GM12874 (cell line): ENCODE data around the gene PLCE1.

ENCODE experiments used
- TF ChIP-seq, protein P1 (sequence below): IDR thresholded peaks from 2 replicates; pipeline ENCODE4 v1.5.1; 2011; ENCODE audit warnings: low read depth, mild to moderate bottlenecking, control low read depth, low read length, moderate library complexity; ENCODE audit not compliant: insufficient read depth

The PLCE1 gene

GRCh38 chr10:94012834-94013233, 19.1 kb downstream of the PLCE1 start:
- TF ChIP-seq, protein P1, sequence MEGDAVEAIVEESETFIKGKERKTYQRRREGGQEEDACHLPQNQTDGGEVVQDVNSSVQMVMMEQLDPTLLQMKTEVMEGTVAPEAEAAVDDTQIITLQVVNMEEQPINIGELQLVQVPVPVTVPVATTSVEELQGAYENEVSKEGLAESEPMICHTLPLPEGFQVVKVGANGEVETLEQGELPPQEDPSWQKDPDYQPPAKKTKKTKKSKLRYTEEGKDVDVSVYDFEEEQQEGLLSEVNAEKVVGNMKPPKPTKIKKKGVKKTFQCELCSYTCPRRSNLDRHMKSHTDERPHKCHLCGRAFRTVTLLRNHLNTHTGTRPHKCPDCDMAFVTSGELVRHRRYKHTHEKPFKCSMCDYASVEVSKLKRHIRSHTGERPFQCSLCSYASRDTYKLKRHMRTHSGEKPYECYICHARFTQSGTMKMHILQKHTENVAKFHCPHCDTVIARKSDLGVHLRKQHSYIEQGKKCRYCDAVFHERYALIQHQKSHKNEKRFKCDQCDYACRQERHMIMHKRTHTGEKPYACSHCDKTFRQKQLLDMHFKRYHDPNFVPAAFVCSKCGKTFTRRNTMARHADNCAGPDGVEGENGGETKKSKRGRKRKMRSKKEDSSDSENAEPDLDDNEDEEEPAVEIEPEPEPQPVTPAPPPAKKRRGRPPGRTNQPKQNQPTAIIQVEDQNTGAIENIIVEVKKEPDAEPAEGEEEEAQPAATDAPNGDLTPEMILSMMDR, result no peak

GRCh38 chr10:94013331-94013760, 19.6 kb downstream of the PLCE1 start:
- TF ChIP-seq, protein P1, result no peak

DNA sequence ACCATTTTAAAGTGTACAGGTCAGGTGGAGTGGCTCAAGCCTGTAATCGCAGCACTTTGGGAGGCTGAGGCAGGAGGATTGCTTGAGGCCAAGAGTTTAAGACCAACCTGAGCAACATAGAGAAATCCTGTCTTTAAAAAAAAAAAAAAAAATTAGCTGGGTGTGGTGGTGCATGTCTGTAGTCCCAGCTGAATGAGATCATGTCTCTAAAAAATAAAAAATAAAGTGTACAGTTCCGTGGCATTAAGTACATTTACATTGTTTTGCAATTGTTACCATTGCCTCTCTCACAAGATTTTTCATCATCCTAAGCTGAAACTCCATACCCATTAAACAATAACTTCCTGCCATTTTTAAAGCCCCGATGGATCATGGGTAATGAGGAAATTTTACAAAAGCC, 20.6 kb downstream of the PLCE1 start:
- TF ChIP-seq, protein P1, result no peak

DNA sequence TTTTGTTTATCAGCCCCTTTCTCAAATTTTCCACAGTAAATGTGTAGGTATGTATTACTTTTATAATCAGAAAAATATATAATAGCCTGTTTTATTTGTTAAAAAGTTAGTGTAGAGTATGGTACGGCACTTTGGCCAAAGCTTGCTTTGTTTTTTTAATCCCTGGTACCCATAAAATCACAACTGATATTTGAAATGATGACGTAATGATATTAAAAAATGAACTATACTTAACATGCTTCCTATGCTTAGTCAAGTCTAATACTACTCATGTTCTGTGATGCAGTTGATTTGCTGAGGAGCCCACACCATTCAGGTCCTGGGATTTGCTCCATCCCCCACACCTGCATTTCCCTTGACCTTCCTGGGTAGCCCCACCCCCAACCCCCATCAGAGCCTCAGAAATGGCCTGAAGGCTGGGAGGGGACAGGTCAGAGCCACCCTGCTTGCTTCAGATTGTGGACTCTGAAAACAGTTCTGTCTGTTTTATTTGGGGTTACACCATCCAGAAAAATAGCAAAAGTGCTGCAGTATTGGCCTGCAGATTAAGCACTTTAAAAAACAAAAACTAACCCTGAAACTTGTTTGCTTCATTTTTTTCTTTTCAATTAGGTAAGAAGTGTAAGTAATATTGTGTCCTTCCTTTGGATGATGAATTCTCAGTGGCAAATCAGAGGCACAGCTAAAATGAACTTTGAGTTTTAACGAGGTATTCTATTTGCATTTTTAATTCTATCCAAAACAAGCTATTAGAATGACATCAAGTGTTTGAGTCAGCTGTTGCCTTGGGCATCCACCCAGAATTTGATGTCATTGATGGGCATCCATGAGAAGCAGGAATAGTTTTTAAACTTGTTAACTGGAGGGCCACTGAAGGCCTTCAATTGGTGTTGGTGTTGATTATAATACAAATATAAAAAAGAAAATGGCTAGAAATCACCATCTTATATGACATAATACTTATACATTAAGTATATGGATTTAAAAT, 23.3 kb downstream of the PLCE1 start:
- TF ChIP-seq, protein P1, result no peak

GRCh38 chr10:94018107-94018506, 24.4 kb downstream of the PLCE1 start:
- TF ChIP-seq, protein P1, result no peak

GRCh38 chr10:94023906-94024305, 30.2 kb downstream of the PLCE1 start:
- TF ChIP-seq, protein P1, result no peak

DNA sequence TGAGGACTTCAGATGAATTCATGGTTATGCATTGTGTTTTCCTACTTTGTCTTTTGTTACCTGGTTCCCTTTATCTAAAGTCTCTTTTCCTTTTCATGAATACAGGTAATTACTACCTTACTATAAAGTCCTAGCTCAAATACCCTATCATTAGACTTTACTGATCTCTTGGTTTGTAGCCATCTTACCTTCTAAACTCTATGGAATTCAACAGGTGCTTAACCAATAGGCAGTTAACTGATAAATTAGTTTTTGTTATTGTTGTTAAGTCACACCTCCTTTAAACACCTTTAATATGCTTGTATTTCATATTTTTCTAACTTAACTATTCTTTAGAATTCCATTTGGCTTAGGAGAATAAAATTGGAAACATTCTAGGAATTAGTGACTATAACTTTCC, 30.7 kb downstream of the PLCE1 start:
- TF ChIP-seq, protein P1, result no peak
